8988T (cell line): Measurements from ENCODE around the gene NCKAP1.
"Not testable (repeated sequence)": the region's sequence is repeated elsewhere in the genome, so short reads cannot be mapped to it uniquely, and the experiment has no call there.

Experiments used
- DNase-seq: peaks from one replicate; pipeline ENCODE4 v3.0.0; 2011

The NCKAP1 gene

DNA sequence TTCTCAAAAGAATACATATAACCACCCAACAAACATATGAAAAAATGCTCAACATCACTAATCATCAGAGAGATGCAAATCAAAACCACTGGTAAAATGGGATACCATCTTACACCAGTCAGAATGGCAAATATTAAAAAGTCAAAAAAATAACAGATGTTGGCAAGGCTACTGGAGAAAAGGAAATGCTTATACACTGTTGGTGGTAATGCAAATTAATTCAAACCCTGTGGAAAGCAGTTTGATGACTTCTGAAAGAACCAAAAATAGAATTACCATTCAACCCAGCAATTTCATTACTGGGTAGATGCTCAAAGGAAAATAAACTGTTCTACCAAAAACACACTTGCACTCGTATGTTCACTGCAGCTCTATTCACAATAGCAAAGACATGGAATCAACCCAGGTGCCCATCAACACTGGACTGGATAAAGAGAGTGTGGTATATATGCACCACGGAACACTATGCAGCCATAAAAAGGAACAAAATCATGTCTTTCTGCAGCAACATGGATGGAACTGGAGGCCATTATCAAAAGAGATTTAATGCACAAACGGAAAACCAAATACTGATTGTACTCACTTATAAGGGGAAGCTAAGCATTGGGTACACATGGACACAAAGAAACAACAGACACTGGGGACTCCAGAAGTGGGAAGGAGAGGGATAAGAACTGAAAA, 38.8 kb downstream of the NCKAP1 start:
- DNase-seq: no peak

DNA sequence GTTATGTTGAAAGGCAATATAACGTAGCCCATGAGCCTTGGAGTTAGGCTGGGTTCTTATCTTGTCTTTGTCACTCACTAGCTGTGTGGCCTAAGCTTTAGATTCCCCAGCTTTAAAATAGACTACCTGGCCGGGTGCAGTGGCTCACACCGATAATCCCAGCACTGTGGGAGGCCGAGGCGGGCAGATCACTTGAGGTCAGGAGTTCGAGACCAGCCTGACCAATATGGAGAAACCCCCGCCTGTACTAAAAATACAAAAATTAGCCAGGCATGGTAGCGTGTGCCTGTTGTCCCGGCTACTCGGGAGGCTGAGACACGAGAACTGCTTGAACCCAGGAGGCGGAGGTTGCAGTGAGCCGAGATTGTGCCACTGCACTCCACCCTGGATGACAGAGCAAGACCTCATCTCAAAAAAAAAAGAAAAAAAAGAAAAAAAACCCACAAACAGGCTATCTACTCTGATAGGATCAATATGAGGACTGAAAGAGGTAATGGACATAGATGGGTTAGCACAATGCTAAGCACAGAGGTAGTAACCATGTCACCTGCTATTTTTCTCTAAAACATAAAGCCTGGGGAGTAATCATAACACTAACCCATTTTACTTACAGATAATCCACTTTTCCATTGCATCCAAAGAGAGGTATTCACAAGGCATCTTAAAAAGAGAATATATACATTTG, 43.9 kb downstream of the NCKAP1 start:
- DNase-seq: no peak

DNA sequence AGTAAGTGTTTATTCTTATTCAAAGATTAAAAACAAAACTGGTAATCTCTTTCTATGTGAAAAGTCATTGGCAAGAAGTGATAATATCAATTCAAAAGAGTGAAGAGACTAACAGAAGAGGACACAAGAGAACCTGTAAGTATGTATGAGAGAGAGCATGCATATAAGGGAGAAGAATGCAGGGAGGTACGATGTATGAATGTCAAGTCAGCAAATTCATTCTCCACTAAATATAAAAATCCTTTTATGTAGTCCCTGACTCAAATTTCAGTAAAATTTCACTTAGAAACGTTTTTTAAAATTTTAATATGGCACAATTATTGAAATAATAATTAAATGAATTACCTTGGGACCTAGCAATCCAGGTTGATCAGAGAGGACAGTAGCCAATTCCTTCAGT, 55.3 kb downstream of the NCKAP1 start:
- DNase-seq: no peak

DNA sequence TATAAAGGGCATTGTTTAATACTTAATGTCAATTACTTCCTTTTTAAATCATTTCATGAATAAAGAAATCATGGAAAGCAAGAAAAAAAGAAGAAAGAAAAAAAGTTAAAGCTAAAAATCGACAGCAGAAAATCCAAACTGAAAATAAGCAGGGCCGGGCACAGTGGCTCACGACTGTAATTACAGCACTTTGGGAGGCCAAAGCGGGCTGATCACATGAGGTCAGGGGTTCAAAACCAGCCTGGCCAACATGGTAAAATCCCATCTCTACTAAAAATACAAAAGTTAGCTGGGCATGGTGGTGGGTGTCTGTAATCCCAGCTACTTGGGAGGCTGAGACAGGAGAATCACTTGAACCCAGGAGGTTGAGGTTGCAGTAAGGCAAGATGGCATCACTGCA, 56.8 kb downstream of the NCKAP1 start:
- DNase-seq: not testable (repeated sequence)

DNA sequence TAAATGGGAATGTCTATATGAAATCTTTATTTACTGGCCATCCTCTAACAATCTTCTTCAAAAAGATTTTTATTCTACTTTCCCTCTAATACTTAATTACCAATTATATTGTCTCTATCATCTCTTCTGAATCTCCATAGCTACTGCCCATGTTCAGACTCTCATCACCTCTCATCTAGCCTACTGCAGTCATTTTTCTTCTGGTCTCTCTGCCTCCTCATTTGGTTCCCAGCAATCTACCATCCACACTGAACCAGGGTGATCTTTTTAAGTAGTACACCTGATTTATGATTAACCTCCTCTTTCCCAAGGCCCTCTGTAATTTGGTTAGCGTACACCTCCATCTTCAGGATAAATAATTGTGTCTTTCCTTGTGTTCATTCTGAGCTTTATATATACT, 57.6 kb downstream of the NCKAP1 start:
- DNase-seq: no peak

DNA sequence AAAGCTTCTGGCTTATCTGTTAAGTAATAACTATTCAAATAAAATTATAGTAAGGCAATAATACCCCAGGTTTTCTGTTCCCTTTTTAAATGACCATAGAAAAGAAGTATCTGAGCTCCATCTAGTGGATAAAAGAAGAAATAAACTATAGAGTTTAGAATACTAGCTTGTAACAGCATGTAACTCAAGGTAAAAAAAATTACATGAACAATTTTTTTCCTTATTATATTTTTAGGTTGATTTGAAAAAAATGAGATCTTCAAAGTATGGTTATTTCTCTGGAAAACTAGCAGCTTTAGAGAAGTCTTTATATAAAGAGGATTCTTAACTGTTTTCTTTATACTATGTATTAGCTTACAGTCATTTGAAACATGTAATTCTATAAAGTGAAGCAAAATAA, 58.1 kb downstream of the NCKAP1 start:
- DNase-seq: no peak

DNA sequence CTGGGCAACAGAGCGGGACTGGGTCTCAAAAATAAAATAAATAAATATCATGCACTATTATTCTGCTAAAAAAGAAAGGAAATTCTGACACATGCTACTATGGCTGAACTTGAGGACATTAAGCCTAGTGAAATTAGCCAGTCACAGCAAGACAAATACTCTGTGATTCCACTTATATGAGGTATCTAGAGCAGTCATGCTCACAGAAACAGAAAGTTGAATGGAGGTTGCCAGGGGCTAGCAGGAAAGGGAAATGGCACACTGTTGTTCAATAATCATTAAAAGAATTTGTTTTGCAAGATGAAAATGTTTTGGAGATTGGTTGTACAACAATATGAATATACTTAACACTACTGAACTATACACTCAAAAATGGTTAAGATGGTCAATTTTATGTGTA, 60.8 kb downstream of the NCKAP1 start:
- DNase-seq: no peak

DNA sequence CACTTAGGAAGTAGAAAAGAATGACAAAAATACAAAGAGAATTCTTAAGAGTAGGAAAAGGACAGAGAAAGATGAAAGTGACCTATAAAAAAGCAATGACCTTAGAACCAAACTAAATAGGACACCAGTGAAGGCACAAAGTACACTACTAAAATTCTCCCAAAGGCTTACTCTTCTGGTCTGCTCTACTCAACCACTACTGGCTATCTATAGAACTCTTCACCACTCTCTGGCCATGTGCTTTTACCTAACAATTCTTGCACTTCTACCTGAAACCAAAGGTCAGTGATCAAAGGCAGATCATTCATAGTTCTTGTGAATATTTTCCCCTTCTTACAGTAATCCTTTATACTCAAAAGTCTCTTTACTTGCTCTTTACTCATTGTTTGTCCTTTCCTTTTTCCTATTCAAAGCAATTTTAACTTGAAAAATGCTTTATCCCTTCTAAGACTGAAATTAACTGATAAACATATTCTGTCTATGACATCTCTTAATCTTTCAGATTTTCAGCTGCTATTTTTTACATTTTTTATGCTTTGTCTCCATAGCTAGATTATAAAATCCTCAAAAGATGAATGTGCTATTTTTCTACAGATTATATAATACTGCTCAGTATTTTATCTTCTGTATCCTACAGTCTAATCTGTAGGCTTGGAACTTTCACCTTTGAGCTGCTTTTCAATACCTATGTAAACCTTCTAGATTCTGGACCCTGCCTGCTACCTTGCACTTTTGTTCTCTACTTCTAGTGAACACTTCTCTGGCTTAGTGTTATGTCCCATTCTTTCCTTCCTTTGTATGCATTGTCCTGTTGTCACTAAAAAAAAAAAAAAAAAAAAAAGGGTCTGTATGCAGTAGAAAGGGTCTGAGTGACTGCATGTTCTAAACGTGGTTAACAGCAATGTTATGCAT, 64.6 kb downstream of the NCKAP1 start:
- no peak for DNase-seq

DNA sequence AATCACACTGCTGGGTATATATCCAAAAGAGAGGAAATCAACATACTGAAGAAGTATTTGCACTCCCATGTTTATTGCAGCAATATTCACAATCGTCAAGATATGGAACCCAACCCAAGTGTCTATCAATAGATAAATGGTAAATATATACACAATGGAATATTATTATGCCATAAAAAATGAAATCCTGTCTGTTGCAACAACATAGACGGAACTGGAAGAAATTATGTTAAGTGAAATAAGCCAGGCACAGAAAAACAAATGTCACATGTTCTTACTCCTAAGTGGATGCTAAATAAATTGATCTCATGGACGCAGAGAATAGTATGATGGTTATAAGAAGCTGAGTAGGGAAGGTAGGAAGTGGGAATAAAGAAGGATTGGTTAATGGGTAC, 65.7 kb downstream of the NCKAP1 start:
- no peak for DNase-seq

DNA sequence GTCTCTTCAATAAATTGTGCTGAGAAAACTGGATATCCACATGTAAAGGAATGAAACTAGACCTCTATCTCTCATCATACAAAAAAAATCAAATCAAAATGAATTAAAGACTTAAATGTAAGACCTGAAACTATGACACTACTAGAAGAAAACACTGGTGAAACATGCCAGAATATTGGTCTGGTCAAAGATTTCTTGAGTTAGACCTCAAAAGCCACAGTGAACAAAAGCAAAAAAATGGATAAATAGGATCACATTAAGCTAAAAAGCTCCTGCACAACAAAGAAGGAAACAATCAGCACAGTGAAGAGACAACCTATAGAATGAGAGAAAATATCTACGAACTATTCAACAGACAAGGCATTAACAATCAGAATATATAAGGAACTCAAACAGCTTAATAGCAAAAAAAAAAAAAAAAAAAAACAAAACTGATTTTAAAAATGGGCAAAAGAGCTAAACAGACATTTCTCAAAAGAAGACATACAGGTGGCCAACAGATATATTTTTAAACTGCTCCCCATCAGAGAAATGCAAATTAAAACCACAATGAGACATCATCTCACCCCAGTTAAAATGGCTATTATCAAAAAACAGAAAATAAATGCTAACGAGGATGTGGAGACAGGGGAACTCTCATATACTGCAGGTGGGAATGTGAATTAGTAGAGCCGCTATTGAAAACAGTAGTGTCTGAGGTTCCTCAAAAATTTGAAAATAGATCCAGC, 66.3 kb downstream of the NCKAP1 start:
- DNase-seq: no peak

DNA sequence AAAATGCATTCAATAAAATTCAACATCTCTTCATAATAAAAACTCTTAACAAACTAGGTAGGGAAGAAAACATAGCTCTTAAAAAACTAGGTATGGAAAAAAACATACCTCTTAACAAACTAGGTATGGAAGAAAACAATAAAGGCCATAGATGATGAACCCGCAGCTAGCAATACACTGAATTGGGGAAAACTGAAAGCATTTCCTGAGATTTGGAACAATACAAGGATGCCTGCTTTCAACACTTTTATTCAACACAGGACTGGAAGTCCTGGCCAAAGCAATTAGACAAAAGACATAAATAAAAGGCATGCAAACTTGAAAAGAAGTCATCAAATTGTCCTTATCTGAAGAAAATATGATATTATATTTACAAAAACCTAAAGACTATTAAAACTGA, 67.8 kb downstream of the NCKAP1 start:
- no peak for DNase-seq

DNA sequence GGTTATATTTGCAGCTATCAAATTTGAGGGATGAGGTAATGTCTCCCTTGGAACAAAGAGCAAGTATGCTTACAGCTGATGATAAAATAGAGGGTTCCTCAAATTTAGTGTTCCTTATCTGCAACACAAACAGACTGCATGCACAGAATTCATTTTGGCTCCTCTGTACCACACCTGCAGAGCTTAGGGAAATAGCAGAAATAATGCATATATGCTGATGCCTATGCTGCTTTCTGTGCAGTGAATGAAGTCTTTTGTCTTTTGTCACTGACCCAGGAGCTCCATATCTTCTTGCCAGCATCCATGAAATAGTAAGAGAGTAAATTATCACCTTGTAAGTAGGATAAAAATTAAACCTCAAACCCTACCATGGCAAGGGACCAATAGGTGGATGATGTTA, 69.8 kb downstream of the NCKAP1 start:
- DNase-seq: no peak

DNA sequence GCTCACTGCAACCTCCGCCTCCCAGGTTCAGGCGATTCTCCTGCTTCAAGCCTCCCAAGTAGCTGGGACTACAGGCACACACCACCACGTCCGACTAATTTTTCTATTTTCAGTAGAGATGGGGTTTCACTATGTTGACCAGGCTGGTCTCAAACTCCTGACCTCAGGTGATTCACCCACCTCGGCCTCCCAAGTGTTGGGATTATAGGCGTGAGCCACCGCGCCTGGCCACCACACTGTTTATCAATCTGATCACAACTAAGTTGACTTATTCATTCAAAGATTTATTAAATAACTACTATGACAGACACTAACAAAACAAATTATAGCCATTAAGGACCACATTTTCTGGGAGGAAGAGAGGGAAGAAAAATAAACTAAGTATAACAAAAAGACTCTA, 71.9 kb downstream of the NCKAP1 start:
- DNase-seq: not testable (repeated sequence)

DNA sequence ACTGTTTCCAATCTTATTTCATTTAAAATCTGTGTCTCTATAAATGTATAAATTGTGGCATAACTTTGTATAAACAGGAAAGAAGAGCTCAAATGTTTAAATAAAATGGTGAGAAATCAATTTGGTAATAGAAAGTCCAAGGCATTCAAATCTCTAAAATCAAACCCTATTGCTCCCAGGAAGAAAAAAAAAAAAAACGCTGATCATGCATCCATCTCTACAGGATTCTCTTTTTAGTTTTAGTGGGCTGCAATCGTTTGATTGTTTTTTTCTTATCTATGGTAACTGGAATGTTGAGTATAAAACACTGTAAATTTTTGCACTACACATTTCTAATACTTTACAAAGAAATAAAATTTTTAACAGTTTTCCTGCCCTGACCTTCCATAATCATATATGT, 75.6 kb downstream of the NCKAP1 start:
- DNase-seq: no peak

DNA sequence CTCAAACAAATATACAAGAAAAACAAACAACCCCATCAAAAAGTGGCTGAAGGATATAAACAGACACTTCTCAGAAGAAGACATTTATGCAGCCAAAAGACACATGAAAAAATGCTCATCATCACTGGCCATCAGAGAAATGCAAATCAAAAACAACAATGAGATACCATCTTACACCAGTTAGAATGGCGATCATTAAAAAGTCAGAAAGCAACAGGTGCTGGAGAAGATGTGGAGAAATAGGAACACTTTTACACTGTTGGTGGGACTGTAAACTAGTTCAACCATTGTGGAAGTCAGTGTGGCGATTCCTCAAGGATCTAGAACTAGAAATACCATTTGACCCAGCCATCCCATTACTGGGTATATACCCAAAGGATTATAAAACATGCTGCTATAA, 77.4 kb downstream of the NCKAP1 start:
- DNase-seq: not testable (repeated sequence)

DNA sequence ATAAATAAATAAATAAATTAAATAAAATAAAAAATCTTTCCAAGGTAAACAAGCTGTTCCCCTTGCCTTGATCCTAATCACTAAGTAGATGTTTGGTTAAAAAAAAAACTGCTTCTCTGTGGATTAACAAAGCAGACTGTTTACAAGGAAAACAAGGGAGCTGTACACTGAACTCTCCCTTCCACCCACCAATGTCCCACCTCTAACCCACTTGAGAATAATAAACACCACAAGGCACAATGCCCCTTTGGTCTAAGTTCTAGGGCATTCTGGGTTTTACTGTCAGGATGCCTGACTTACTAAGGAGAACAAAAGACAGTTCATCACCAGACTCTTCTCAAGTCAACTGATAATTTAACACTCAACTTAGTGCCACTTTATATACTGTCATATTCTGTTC, 83.5 kb downstream of the NCKAP1 start:
- no peak for DNase-seq

DNA sequence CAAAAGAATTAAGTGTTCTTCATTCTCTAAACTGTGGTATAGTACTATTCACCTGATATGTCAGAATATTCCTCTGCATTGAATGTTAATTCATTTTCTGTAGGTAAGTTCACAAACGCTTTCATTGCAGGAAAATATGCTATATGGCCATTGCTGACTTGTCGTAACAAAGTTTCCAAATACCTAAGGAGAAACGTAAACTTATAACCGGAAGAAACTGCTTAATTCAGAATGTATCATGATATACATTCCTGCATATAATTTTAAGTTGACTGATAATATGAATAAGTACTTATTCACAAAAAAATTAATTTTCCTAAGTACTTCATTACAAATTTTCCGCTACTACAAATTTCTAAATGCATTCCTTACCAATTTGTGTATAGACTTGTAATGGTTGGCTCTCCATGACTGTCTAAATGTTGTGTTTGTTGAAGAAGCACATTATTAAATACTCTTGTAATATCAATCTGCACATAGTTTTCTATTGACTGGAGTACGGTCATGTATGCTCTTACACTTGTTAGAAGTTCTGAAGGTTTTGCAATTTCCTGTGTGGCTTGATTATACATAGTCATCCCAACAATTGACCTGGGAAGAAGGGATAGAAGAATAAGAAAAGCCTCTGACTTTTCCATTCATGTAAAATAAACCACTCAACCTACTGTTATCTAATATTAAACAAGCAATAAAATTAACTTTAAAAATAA, 85.4 kb downstream of the NCKAP1 start:
- no peak for DNase-seq

DNA sequence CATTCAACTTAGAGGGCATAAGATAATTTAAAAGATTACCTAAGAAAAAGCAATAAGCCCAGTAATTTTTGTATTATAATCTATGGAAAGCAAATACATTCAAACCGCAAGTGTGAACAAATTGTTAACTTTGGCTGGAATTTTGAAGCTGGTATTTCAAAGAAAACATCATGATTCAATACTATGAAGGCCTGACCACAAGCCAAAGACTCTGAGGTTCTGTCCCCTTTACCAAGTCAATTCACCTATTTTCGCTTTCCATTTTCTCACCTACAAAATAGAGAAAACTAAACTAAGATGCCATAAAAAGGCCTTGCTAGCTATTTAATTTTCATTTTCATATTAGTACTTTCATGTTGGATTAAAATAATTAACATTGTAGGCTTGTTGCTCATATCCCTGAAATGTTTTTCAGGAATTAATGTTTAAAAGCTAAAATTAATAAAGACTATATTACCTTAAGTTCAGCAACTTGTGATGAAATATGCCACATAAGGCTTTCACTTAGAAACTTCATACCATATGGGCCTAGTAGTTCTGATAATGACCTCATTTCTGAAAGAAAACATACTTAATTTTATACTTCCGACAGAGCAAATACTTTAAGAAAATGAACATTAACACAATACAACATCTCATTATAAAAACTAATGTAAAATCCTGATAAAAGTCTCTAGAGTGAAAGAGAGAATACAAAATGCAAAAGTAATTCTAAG, 86.2 kb downstream of the NCKAP1 start:
- no peak for DNase-seq

DNA sequence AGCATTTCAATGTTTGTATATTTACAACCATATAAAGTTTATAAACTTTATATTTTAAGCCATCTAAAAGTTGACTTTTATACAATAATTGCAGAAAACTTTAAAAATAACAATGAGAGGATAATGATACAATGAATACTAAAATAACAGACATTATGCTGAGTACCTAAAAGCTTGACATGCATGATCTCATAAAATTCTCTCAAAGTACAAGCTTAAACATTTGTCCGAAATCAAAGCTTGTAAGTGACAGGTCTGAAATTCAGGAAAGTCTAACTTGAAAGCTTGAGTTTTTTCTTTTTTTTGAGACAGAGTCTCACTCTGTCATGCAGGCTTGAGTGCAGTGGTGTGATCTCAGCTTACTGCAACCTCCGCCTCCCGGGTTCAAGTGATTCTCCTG, 87.7 kb downstream of the NCKAP1 start:
- DNase-seq: no peak

DNA sequence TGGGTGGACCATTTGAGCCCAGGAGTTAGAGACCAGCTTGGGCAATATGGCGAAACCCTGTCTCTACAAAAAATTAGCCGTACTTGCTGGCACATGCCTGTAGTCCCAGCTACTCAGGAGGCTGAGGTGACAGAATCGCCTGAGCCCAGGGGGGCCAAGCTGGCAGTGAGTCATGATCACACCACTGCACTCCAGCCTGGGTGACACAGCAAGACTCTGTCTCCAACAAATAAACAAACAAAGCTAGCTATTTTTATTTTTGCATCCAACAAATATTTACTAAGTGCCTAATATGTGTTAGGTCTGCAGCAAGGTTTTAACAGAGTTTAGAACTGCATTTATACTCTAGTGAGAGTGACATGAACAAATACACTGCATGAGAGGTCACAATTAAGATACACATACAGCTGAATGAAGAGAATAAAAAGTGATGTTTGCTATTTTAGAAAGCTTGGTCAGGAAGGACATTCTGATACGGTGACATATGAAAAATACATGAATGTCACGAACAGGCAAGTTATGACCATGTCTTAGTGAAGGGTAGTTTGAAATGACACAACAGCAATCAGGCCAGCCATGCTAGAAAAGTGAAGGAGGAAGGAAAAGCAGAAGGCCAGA, 88.6 kb downstream of the NCKAP1 start:
- no peak for DNase-seq

DNA sequence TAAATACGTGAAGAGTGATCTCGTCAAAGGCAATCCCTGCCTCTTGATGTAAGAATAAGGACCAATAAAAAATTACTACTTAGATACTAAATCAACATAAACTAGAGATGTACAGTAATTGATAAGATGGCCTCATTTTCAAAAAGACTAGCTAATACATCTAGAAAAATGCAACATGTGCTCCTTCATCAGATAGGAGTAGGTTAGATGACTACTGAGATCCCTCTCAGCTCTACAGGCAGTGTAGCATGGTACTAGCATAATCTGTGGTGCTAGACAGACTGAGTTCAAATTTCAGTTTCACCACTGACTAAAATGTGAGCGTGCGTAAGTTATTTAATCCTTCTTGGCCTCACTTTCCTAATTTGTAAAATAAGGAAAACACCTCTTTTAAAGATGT, 89.2 kb downstream of the NCKAP1 start:
- no peak for DNase-seq
